ENCODE measurements around the gene SLBP.

The SLBP gene

GRCh38 chr4:1720163-1720983 lies 8.3 kb upstream of the SLBP start:
- TF ChIP-seq CTCF (conservative IDR thresholded peaks at IDR 0.05) (no peak), ZFX (IDR thresholded peaks at IDR 0.05) (peak; percentile 79)
- H3K27ac ChIP-seq, result peak overlapping the region; percentile 97

GRCh38 chr4:1718095-1718850 lies 6.2 kb upstream of the SLBP start:
- TF ChIP-seq CTCF (conservative IDR thresholded peaks at IDR 0.05) (no peak), ZFX (IDR thresholded peaks at IDR 0.05) (no peak; the same call in 1 of the 2 replicates)
- H3K27ac ChIP-seq, result peak overlapping the region; percentile 97

GRCh38 chr4:1717129-1718094 lies 5.3 kb upstream of the SLBP start:
- TF ChIP-seq CTCF (conservative IDR thresholded peaks at IDR 0.05), result no peak
- no peak for TF ChIP-seq ZFX (IDR thresholded peaks at IDR 0.05)
- peak overlapping the region; percentile 97 for H3K27ac ChIP-seq

- H3K27ac ChIP-seq, result peak overlapping the region; percentile 97
- TF ChIP-seq CTCF (conservative IDR thresholded peaks at IDR 0.05) (no peak), ZFX (IDR thresholded peaks at IDR 0.05) (no peak)
Measured at GRCh38 chr4:1716065-1716945, 4.2 kb upstream of the SLBP start.

- TF ChIP-seq CTCF (conservative IDR thresholded peaks at IDR 0.05) (no peak), ZFX (IDR thresholded peaks at IDR 0.05) (no peak)
- peak overlapping the region; percentile 97; the same call in 1 of the 2 replicates for H3K27ac ChIP-seq
Measured at GRCh38 chr4:1715002-1715758, 3.1 kb upstream of the SLBP start.
